ENCODE data around the gene WNT7B. TPM values are rescaled to one million over a fixed set of nuclear protein-coding genes. Genes with fewer than 3 reads are reported as not detected.

Gene WNT7B
- total and polyA plus RNA-seq, 2 of the 8 experiments (the other 6 are each of a cell fraction or from before 2014, with no cell fraction given) = 0.14 to 0.24 TPM

DNA sequence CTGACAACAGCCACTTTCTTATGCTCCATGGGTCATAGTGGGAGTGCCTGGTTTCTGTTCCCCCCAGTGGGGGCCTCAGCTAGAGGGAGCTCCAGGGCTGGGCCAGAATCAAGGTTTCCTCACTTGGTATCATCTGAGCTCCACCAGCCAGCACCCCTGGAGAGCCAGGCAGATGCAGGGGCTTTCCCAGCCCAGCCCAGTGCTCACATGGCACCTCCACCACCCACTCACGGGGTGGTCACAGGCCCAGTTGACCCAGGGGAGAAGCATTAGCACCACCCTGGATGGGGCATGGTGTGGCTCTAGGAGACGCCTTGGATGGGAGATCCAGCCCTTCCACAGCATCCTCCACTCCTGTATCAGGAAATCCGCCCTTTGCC, 24.1 kb upstream of the WNT7B start:
- FAIRE-seq (no peak), DNase-seq (ENCODE audit: low read depth in 1 of 2, low spot score in 2 of 2) (no peak)
- H4K91ac ChIP-seq (replicated peaks; ENCODE audit: insufficient read length, low read length) = no peak overlapping the region
- no peak overlapping the region for H3K23ac ChIP-seq (ENCODE audit: insufficient read length)
- no peaks in the 10 kb centered on the region for H3K23me2 ChIP-seq (ENCODE audit: low read depth, low read length)
- H3K27ac ChIP-seq (ENCODE audit: low read depth, low read length) = no peak overlapping the region
- no peak overlapping the region for H4K8ac ChIP-seq (ENCODE audit: extremely low read depth, insufficient read depth, low read length)
- ChIA-PET CTCF (ENCODE audit: partially characterized antibody) (interaction anchor here (1.2 to 6.1 kb wide), 5 partner anchors 12 to 121 kb away, joined by 3 to 35 read pairs (median 18); no protein-coding TSS in a partner anchor), POLR2A (ENCODE audit: partially characterized antibody) (interaction anchor here (1.3 to 1.4 kb wide), 2 partner anchors 25 to 60 kb away, joined by 3 read pairs; no protein-coding TSS in a partner anchor)
- no peak overlapping the region for H3K56ac ChIP-seq (replicated peaks; ENCODE audit: insufficient read length, low read depth, low read length)
- H2BK20ac ChIP-seq (ENCODE audit: low read length) = no peak overlapping the region
- H3K36me3 ChIP-seq (ENCODE audit: control insufficient read depth in 2 of 4, insufficient read depth in 4 of 4, low read length in 3 of 4) = no peaks in the 10 kb centered on the region
- no peaks in the 10 kb centered on the region for H3K9me3 ChIP-seq (ENCODE audit: insufficient read depth in 2 of 2, low read depth in 1 of 2, low read length in 1 of 2)
- H4K20me1 ChIP-seq (replicated peaks in 1 of 2; ENCODE audit: control insufficient read depth in 1 of 2, insufficient read depth in 2 of 2, low read length in 2 of 2) = no peaks in the 10 kb centered on the region
- H3K4ac ChIP-seq (replicated peaks; ENCODE audit: insufficient read length, low read depth, low read length) = no peak overlapping the region
- no peak overlapping the region for H4K5ac ChIP-seq (ENCODE audit: insufficient read length, low read depth, low read length)
- H2BK15ac ChIP-seq (ENCODE audit: low read length) = no peak overlapping the region
- H3K14ac ChIP-seq (ENCODE audit: insufficient read length) = no peak overlapping the region
- H2AFZ ChIP-seq (ENCODE audit: low read length) = no peak overlapping the region
- no peaks in the 10 kb centered on the region; a peak in 1 of 7 replicates for H3K27me3 ChIP-seq (replicated peaks in 1 of 4; ENCODE audit: control insufficient read depth in 3 of 4, extremely low read depth in 1 of 4, insufficient read depth in 3 of 4, low read length in 3 of 4)
- H3K79me1 ChIP-seq (ENCODE audit: low read depth, low read length) = no peaks in the 10 kb centered on the region
- peaks cover 0 to 3% (median 0%) of the 10 kb centered on the region in 4 experiments; a peak in 3 of 7 replicates for H3K4me1 ChIP-seq (replicated peaks in 1 of 4; ENCODE audit: control insufficient read depth in 3 of 4, insufficient read depth in 4 of 4, low read length in 3 of 4)
- H3K9ac ChIP-seq (replicated peaks in 1 of 4; ENCODE audit: extremely low read depth in 1 of 4, low read depth in 3 of 4, low read length in 3 of 4) = no peak overlapping the region
- H2BK12ac ChIP-seq (ENCODE audit: low read depth, low read length) = peak overlapping the region; percentile 60; the same call in 1 of the 2 replicates
- no peak overlapping the region for H2BK120ac ChIP-seq (replicated peaks; ENCODE audit: low read depth, low read length)
- H3K79me2 ChIP-seq (ENCODE audit: control insufficient read depth in 1 of 2, insufficient read depth in 2 of 2, low read length in 2 of 2) = no peaks in the 10 kb centered on the region
- no peak overlapping the region for H3K4me2 ChIP-seq (ENCODE audit: insufficient read depth in 1 of 2, low read depth in 2 of 2, low read length in 2 of 2)
- WGBS, 2 experiments (ENCODE audit: extremely low coverage in 1 of 2, insufficient coverage in 1 of 2, insufficient read length in 1 of 2, insufficient replicate concordance in 2 of 2, low coverage in 1 of 2, low lambda C conversion rate in 2 of 2, missing lambda C conversion rate in 1 of 2) = 94% methylated on average over 3 of the region's 3 CpGs; no CpG with 5 or more reads in 1 of the 2 experiments
- no peak overlapping the region for H2BK5ac ChIP-seq (ENCODE audit: low read depth, low read length)
- TF ChIP-seq GABPA (IDR thresholded peaks at IDR 0.05; ENCODE audit: borderline replicate concordance, insufficient read depth, low read length) (no peak), NANOG (IDR thresholded peaks at IDR 0.05; ENCODE audit: insufficient read depth, low read depth, low read length, poor library complexity, severe bottlenecking) (no peak), CBX5 (IDR thresholded peaks at IDR 0.05; ENCODE audit: low read depth, low read length) (no peak), SP4 (IDR thresholded peaks at IDR 0.05; ENCODE audit: low read length) (no peak), RAD21 (IDR thresholded peaks at IDR 0.05 in 1 of 2, conservative IDR thresholded peaks at IDR 0.05 in 1 of 2; ENCODE audit: low read depth in 2 of 2, low read length in 2 of 2) (no peak), NRF1 (IDR thresholded peaks at IDR 0.05; ENCODE audit: low read depth, low read length) (no peak), ASH2L (IDR thresholded peaks at IDR 0.05; ENCODE audit: low read length) (no peak), TAF1 (IDR thresholded peaks at IDR 0.05; ENCODE audit: low read depth, low read length) (no peak), BCL11A (IDR thresholded peaks at IDR 0.05; ENCODE audit: low read depth in 2 of 2, low read length in 2 of 2) (no peak), TCF12 (IDR thresholded peaks at IDR 0.05; ENCODE audit: low read depth, low read length) (no peak)
- no peak overlapping the region for H3K4me3 ChIP-seq (ENCODE audit: extremely low read depth in 1 of 4, insufficient read depth in 2 of 4, low read depth in 3 of 4, low read length in 4 of 4)
- H3K18ac ChIP-seq (ENCODE audit: extremely low read depth, low read length) = no peak overlapping the region
- H2AK5ac ChIP-seq (ENCODE audit: low read depth, low read length) = no peak overlapping the region
